ENCODE measurements around the gene ZMIZ2.
"Not testable (repeated sequence)": the region's sequence is repeated elsewhere in the genome, so short reads cannot be mapped to it uniquely, and the experiment has no call there.

Gene ZMIZ2

GRCh38 chr7:44748045-44748947 is at the start of gene ZMIZ2:
TSS of gene ZMIZ2 (plus strand) at chr7:44748847. CDS start at chr7:44756250, 7,403 bp downstream.
- DNase-seq (ENCODE audit: low read depth in 2 of 2), result peak; percentile 82 to 93

- DNase-seq (ENCODE audit: low read depth in 2 of 2), result not testable (repeated sequence)
These were observed 49.0 kb upstream of the ZMIZ2 start for GRCh38 chr7:44699598-44699997.

GRCh38 chr7:44700322-44700721 is 48.3 kb upstream of the ZMIZ2 start:
- no peak for DNase-seq (ENCODE audit: low read depth in 2 of 2)

- DNase-seq (ENCODE audit: low read depth in 2 of 2), result not testable (repeated sequence)
These were observed 45.3 kb upstream of the ZMIZ2 start for GRCh38 chr7:44703391-44703790.

GRCh38 chr7:44703921-44704320 is 44.7 kb upstream of the ZMIZ2 start:
- DNase-seq (ENCODE audit: low read depth in 2 of 2), result no peak

GRCh38 chr7:44705434-44705833 is 43.2 kb upstream of the ZMIZ2 start:
- DNase-seq (ENCODE audit: low read depth in 2 of 2), result no peak

GRCh38 chr7:44706788-44707557 is 41.7 kb upstream of the ZMIZ2 start:
- no peak for DNase-seq (ENCODE audit: low read depth in 2 of 2)

GRCh38 chr7:44707558-44708230 is 41.0 kb upstream of the ZMIZ2 start:
- no peak for DNase-seq (ENCODE audit: low read depth in 2 of 2)

- no peak for DNase-seq (ENCODE audit: low read depth in 2 of 2)
These were observed 39.4 kb upstream of the ZMIZ2 start for GRCh38 chr7:44709011-44709915.

GRCh38 chr7:44709945-44710596 is 38.6 kb upstream of the ZMIZ2 start:
- no peak for DNase-seq (ENCODE audit: low read depth in 2 of 2)

GRCh38 chr7:44711528-44711927 is 37.1 kb upstream of the ZMIZ2 start:
- no peak for DNase-seq (ENCODE audit: low read depth in 2 of 2)

GRCh38 chr7:44712012-44712411 is 36.6 kb upstream of the ZMIZ2 start:
- DNase-seq (ENCODE audit: low read depth in 2 of 2), result no peak

- DNase-seq (ENCODE audit: low read depth in 2 of 2), result no peak
These were observed 35.5 kb upstream of the ZMIZ2 start for GRCh38 chr7:44713141-44713540.

GRCh38 chr7:44713680-44714335 is 34.8 kb upstream of the ZMIZ2 start:
- no peak for DNase-seq (ENCODE audit: low read depth in 2 of 2)

- DNase-seq (ENCODE audit: low read depth in 2 of 2), result no peak
These were observed 32.4 kb upstream of the ZMIZ2 start for GRCh38 chr7:44716205-44716604.

GRCh38 chr7:44720301-44720700 is 28.3 kb upstream of the ZMIZ2 start:
- DNase-seq (ENCODE audit: low read depth in 2 of 2), result no peak

GRCh38 chr7:44724276-44724675 is 24.4 kb upstream of the ZMIZ2 start:
- DNase-seq (ENCODE audit: low read depth in 2 of 2), result no peak

- not testable (repeated sequence) for DNase-seq (ENCODE audit: low read depth in 2 of 2)
These were observed 22.4 kb upstream of the ZMIZ2 start for GRCh38 chr7:44726250-44726649.

- no peak for DNase-seq (ENCODE audit: low read depth in 2 of 2)
These were observed 21.3 kb upstream of the ZMIZ2 start for GRCh38 chr7:44727158-44727936.

Data from activated CD4-positive, alpha-beta T cell treated with anti-CD3 and anti-CD28 coated beads for 24 hours (primary cell).